ELF-1 (cell line): ENCODE measurements around the gene KPNA4.
"Not testable (repeated sequence)": the region's sequence is repeated elsewhere in the genome, so short reads cannot be mapped to it uniquely, and the experiment has no call there.

Experiments used
- DNase-seq: peaks from one replicate; pipeline ENCODE4 v3.0.0-alpha.2; 2016; ENCODE audit warnings: low read depth, low spot score

The KPNA4 gene

DNA sequence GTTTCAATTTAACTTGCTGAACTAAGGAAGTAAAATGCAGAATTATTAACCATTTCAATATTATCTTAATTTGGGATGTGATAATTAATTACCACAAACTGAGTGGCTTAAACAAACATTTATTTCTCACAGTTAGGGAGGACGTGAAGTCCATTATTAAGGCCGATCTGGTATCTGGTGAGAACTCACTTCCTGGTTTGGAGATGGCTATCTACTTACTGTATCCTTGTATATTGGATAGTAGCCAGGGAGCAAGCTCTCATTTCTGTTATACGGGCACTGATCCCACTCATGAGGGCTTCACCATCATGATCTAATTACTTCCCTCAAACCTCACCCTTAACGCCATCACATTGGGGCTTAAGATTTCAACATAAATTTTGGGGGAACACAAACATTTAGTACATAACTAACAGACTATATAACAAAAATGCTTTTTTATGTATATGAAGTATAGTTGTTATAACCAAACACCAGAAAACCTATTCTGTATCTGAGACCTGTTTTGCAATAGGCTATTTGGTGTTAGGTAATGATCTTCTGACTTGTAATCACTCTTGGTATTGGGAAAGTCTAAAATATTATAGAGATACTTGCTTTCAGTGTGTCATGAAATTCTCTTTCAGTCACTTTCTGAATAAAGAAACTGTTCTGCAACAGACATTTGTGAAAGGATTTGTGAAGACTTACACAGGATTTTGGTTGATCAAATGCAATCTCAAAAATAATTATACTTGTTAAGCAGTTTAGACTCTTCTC, 4.7 kb upstream of the KPNA4 start:
- DNase-seq = no peak

DNA sequence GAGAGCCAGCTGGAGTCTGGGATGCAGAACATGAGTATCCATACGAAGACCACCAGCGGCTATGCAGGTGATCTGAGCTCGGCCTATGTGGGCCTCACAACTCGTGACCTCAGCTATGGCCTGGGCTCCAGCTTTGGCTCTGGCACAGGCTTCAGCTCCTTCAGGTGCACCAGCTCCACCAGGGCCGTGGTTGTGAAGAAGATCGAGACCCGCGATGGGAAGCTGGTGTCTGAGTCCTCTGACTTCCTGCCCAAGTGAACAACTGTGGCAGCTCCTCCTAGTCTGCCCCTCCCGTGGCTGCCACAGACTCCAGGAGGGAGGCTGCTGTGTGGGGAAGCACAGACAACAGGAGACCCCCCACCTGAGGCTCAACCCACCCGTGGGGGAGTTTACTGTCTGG, 3.6 kb upstream of the KPNA4 start:
- no peak for DNase-seq

DNA sequence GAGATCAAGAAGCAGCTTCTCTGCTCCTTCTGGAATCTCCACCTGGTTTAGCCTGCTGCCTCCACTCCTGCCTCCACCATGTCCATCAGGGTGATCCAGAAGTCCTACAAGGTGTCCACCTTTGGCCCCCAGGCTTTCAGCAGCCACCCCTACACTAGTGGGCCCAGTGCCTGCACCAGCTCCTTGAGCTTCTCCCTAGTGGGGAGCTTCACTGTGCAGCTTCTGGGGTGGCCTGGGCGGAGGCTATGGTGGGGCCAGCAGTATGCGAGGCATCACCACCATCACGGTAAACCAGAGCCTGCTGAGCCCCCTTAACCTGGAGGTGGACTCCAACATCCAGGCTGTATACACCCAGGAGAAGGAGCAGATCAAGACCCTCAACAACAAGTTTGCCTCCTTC, 2.4 kb upstream of the KPNA4 start:
- no peak for DNase-seq

DNA sequence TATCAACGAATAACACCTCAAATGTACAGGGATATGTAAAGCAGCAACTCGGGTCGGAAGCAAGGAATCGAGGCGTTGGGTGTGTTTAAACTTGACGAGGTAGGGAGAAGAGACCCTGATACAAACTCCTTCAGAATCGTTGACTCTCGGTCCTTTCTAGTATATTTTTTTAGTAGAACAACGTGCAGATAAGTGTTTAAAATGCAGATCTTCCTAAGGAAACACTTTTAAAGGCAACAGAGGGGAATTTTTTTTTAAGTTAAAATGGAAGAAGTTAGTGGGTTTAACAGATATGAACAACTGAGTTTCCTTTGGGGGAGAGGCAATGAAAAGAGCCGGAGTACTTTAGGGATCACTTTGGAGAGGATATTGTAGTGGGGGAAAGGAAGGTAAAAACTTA, 1.1 kb upstream of the KPNA4 start:
- DNase-seq = no peak

DNA sequence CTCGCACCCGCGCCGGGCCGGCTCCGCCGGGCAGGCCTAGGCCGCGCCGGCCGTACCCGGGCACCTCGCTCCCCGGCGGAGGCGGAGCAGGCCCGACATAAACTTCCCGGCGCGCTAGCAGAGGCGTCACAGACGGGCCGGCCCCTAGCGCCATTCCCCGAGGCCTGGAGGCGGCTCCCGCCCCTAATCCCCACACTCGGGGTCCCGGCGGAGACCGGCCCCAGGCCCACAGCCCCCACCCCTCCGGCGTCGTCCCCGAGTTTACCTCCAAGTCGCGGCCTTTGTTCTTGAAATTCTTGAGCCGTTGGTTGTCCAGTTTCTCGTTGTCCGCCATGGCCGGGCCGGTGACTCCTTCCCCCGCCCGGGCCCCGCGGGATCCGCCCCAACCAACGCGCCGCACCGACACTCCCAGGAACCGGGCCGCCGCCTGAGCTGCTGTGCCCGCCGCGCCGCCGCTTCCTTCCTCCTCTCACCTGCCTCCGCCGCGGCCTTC, 376 bp downstream of the KPNA4 start:
- no peak for DNase-seq

DNA sequence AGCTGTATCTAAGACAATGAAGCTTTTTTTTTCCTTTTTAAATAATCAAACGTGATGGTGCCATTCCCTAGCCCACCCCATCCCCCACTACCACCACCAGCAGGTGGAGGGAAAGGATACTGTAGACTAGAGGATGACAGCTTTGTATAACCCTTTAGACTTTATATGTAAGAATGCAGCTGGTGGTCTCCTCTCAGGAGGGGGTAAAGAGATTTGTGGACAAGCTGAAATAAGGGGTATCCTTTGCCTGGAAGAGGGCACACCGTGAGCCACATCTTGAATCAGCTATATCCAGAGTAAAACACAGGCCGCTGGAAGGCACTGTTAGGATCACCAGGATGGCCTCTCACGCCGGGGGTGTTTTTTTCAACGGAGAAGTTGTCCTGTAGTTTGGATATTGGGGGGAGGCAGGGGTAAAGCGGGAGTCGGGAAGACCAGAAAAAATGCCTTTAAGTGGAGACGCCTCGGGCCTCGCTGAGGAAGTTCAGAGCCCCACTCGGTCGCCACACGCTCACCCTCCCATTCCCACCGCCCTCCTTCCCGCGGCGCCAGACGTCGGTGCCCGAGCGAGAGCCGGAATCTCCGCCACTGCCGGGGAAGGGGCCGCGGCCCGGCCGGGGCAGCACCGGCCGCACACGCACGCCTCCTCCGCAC, 986 bp downstream of the KPNA4 start:
- DNase-seq = peak; percentile 28

DNA sequence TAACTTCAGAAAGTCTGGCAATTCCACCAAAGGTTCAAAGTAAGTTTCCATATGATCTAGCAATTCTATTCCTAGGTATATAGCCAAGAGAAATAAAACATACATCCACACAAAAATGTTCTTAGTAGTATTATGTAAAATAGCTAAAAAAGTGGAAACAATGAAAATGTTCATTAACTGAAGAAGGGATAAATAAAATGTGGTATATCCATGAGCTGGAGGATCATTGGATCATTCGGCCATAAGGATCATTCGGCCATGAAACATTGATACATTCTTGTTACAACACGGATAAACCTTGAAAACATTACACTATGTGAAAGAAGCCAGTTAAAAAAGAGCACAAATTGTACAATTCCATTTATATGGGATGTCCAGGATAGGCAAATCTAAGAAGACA, 2.4 kb downstream of the KPNA4 start:
- DNase-seq = no peak

DNA sequence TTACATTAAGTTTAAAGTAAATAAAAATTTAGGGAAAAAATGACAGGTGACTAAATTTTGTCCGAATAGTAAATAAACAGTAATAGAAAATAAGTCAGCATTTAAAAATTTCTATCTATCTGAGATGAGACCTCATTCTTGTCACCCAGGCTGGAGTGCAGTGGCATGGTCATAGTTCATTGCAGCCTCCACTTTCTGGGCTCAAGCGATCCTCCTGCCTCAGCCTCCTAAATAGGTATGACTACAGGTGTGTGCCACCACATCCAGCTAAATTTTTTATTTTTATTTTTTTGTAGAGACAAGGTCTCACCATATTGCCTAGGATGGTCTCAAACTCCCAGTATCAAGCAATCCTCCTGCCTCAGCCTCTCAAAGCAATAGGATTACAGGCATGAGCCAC, 7.8 kb downstream of the KPNA4 start:
- DNase-seq = no peak

DNA sequence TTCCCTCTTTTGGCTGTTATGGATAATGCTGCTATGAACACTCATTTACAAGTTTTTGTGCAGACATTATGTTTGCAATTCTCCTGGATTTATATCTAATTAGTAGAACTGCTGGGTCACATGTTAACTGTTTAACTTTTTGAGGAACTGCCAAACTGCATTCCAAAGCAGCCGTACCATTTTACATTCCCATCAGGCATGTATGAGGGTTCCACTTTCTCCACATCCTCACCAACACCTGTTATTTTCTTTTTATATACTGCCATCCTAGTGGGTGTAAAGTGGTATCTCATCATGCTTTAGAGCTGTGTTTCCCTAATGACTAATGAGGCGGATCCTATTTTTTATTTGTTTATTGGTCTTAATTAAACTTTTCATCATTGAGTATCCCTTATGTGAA, 9.2 kb downstream of the KPNA4 start:
- DNase-seq = no peak

DNA sequence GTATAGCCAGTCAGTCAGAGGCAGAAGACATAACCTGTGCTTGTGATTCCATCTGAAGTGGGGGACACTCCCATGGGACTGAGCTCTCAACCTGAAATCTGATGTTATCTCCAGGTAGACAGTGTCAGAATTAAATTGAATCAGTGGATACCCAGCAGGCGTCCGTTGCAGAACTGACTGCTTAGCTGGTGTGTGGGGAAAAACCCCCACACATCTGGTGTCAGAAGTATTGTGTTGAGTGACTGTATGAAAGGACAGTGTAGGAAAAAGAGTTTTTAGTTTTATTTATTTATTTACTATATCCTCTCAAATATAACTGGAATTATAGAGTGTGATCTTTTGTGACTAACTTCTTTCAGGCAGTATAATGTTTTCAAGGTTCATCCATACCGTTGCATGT, 10.4 kb downstream of the KPNA4 start:
- DNase-seq = no peak

DNA sequence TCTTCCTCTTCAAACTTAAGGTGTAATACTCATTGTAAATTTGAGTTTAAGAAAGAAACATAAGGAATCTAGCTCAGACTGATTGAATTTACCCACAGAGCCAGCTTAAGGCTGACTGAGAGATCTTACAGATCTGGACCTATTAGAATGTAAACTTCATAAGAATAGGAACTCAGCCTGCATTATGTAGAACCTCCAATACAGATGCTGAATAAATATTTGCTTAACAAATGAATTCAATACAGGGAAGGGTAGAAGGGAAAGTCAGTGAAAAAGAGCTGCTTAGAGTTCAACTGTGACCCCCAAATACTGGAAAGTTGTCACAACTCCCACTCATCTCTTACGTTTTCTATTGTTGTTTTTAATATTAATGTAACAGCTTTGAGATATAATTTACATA, 11.5 kb downstream of the KPNA4 start:
- no peak for DNase-seq

DNA sequence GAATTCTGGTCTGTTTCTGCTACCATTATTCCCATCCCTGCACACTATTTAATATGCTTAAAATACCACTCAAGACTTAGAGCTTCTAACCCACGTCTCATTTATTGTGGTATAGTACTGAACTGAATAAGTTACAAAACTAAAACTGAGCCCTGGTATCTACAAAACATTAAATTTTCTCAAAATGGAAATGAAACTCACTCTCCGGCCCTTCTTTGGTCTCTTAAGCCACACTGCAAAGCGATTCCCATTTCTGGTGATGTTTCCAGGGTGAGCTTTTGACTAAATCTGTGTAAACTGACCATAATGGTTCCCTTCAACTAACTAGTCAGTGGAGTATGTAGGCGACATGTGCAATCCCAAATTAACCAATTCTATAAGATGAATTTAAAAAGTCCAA, 18.6 kb downstream of the KPNA4 start:
- DNase-seq = no peak

DNA sequence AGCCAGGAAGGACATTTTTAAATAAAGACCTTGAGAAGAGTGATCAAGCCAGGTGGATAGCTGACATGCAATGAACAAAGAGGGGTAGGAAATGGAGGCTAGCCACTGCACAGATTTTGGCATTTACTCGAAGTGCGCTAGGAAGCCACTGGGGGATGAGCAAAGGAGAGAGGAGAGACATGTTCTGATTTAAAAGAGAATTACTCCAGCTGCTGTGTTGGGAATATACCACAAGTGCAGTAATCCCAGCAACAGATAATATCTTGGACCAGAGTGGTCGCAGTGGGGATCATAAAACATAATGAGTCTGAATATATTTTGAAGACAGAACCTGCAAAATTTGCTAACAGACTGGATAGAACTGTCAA, 19.9 kb downstream of the KPNA4 start:
- no peak for DNase-seq

DNA sequence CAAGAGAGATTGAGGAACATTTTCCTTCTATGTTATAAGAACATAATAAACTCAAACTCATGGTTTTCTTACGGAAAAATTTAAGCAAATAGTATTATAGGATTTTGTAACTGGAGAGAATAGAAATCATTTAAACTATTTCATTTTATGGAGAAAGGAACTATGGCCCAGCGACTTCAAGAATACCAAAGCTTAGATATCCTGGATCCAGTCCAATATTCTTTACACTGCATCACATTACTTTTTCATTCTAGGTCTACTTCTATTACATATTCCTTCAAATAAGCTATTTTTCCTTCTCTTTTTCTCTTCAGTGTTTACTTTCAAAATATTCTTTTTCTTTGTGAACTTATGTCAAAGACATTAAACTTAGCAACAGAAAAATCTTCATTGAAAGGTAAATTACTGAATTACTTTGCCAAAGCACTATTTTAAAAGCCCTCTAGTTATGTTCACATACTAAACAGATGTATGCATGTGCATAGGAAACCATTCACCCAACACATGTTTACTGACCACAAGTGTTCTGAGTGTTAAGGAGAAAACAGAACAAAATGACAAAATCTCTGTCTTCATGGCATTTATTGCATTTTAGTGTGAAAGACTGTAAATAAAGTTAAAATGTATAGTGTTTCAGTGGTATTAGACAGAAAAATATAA, 20.4 kb downstream of the KPNA4 start:
- no peak for DNase-seq

DNA sequence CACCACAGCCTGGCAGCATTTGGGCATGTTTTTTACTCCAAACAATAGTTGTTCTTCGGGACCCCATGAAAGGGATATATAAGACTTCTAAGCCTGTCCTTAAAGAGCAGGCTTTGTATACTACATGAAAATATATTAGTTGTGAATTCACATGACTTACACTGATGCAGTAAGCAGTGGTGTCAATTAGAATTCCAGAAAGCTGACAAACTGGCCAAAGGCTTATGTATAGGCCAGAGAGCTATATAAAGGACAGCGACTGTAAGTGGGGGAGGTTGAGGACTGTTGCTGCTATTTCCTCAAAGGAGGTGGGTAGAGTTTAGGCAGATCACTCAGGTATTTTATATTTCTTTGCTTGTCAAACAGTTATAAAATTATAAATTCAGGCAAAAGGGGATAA, 24.8 kb downstream of the KPNA4 start:
- no peak for DNase-seq

DNA sequence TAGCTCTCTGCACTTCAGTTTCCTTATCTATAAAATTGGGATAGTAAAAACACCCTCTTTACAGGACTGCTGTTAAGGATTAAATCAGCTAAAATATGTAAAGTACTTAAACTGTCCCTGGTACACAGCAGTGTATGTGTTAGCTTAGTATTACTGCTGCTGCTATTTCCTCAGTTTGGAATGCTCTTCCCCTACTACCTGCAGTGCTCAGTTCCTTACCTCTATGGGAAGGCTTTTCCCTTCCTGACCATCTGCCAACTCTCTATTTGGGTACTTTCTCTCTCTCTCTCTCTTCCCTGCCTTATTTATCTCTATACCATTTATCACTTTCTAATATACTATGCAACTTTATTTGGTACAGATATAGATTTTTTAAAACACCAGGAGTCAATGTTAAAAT, 26.5 kb downstream of the KPNA4 start:
- DNase-seq = no peak

DNA sequence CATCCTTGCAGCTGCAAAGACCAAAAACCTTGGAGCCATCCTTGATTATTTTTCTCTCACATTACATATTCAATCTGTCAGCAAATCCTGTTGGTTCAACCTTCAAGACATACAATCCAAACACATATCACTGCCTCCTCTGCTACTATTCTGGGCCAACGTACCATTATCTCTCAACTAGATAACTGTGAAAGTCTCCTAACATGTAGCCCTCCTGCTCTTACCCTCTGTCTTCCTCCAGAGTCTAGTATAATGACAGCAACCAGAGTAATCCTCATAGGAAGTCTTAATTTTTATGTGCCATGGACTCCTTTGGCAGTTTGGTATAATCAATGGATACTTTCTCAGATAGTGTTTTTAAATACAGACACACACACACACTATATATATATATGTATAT, 27.6 kb downstream of the KPNA4 start:
- no peak for DNase-seq

DNA sequence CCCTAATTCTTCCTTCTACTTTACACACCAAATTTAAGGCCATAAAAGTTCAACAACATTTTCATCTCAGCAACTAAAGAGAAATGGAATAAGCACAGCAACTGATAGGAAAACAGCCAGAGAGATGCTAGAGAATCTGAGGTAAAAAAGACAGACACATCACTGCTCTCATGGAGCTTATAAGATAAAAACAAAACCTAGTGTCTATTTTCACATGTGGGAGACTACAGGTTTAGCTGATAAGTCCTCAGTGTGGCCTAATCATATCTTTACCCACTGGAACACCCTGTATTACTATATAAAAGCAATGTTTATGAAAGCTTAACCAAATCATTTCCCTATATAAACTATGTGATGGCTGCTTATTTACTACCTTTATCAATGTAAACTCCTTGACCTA, 33.0 kb downstream of the KPNA4 start:
- DNase-seq = no peak

DNA sequence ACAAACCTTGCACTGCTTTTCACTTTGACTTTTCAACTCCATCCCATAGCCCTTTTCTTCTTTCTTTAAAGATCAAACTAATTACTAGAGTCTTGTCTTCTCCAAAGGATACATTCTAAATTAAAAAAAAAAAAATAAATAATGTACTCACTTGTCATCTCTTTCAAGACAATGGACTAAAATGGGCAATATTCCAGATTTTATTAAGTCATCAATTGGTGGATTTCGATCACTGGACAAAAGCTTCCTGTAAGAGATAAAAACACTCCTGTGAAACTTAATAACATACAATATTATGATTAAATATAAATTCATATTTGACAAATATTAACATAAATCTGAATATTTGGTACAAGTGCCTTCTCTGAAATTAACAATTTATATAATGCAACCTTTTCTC, 34.1 kb downstream of the KPNA4 start:
- no peak for DNase-seq

DNA sequence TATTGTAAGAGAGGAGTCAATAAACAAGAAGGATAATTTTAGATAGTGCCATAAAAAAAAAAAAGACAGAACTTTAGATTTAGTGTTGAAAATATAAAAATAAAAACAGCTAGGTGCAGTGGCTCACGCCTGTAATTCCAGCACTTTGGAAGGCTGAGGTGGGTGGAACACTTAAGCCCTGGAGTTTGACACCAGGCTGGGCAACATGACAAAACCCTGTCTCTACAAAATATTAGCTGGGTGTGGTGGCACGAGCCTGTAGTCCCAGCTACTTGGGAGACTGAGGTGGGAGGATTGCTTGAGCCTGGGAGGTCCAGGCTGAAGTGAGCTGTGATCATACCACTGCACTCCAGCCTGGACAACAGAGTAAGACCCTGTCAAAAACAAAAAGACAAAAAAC, 49.0 kb downstream of the KPNA4 start:
- DNase-seq = not testable (repeated sequence)

DNA sequence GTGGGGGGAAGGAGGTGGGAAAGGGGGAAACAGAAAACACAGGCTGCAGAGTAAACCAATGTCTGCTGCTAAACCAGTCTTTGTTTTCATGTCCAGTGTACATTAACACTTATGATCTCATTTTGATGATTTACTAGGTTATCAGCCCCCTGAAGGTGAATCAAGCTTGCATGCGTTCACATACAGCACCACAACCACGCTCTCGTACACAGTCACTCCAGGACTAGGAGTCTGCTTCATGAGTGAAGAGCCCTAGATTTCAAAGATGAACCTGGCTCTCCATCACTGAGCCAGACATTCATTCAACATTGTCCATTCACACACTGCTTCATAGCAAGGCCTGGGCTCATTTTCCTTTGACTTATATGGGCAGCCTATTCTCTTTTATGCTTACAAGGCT, 64.0 kb downstream of the KPNA4 start:
- DNase-seq = no peak

DNA sequence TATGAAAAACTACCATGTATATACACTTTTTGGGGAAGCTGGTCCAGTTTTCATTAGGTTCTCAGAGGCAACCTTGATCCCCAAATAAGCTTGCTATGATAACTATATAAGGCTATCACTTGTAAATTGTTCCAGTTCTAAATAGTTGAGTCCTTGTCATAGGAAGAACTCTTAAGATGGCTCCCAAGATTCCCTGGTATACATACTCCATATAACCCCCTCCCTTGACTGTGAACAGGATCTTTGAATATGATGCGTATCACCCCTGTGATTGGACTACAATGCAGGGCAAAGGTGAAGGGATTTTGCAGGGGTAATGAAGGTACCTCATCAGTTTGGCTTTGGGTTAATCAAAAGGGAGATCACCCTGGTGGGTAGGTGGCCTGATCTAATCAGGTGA, 67.2 kb downstream of the KPNA4 start:
- no peak for DNase-seq

DNA sequence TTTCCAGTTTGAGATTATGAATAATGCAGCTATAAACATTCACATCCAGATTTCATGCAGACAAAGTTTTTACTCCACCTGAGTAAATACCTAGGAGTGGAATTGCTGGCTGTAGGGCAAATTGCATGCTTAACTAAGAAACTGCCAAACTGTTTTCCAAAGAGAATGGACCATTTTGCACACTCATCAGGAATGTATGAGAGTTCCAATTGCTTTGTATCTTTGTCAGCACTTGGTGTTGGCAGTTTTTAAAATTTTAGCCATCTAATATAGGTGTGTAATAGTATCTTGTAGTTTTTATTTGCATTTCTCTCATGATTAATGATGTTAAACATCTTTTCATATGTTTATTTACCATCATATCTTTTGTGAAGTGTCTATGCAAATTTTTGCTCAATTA, 75.2 kb downstream of the KPNA4 start:
- no peak for DNase-seq
